Upper lobe of left lung (tissue), 6 donors: Measurements from ENCODE around the gene FBXO8. TPM values are rescaled to one million over a fixed set of nuclear protein-coding genes. Genes with fewer than 3 reads are reported as not detected.

Source experiments
- ATAC-seq, 2 donors: fragments of 200-7000 bp; cut with Tn5 transposase; one replicate each; pipeline ENCODE4 v1.9.1; 2022; ENCODE audit warnings: mild to moderate bottlenecking in 2 of 2, moderate library complexity in 2 of 2; ENCODE audit not compliant: low FRiP score in 2 of 2
- DNase-seq, 2 donors: peaks; one replicate each; pipeline ENCODE4 v3.0.0-alpha.2; 2019 to 2020
- H3K27ac ChIP-seq, 4 donors: fragments of 200-600 bp; sonication (generic); one replicate each; pipeline ENCODE4 v1.5.1; 2016 to 2019
- H3K27me3 ChIP-seq, 4 donors: fragments of 200-600 bp; sonication (generic); one replicate each; pipeline ENCODE4 v1.5.1; 2017 to 2019
- H3K36me3 ChIP-seq, 4 donors: fragments of 200-600 bp; sonication (generic); one replicate each; pipeline ENCODE4 v1.5.1; 2016 to 2019
- H3K4me1 ChIP-seq, 4 donors: fragments of 200-600 bp; sonication (generic); one replicate each; pipeline ENCODE4 v1.5.1; 2018 to 2019
- H3K4me3 ChIP-seq, 4 donors: fragments of 200-600 bp; sonication (generic); one replicate each; pipeline ENCODE4 v1.5.1; 2017 to 2019; ENCODE audit warnings: mild to moderate bottlenecking in 2 of 4, moderate library complexity in 1 of 4
- H3K9me3 ChIP-seq, 4 donors: fragments of 200-600 bp; sonication (generic); one replicate each; pipeline ENCODE4 v1.5.1; 2018 to 2019
- CTCF ChIP-seq, 6 experiments: fragments of 450-650 bp in 4 of 6; fragments of 200-600 bp in 2 of 6; sonication (generic) in 2 of 6; IDR thresholded peaks; one replicate each; pipeline ENCODE4 v1.5.1; 2016 to 2019; ENCODE audit warnings: antibody characterized with exemption in 6 of 6
- EP300 ChIP-seq, 4 donors: sonication (generic); formaldehyde crosslinking; IDR thresholded peaks; one replicate each; pipeline ENCODE4 v1.5.1; 2017; ENCODE audit warnings: antibody characterized with exemption in 4 of 4, control low read depth in 2 of 4
- POLR2A ChIP-seq, 4 donors: fragments of 450-650 bp; IDR thresholded peaks; one replicate each; pipeline ENCODE4 v1.5.1; 2016 to 2017; ENCODE audit warnings: antibody characterized with exemption in 4 of 4, mild to moderate bottlenecking in 2 of 4
- POLR2AphosphoS5 ChIP-seq, 2 donors: sonication (generic); formaldehyde crosslinking; IDR thresholded peaks; one replicate each; pipeline ENCODE4 v1.5.1; 2017; ENCODE audit warnings: antibody characterized with exemption in 2 of 2
- whole genome bisulfite sequencing, 2 donors: methylation state at CpG; one replicate each; pipeline ENCODE4 v1.1.5; 2017 to 2018; 5-methylcytosine and 5-hydroxymethylcytosine counted together
- total RNA-seq, 6 donors: library from RNA; depleted of rRNA in 4 of 6; stranded (reverse); fragments of >200 nt in 4 of 6; gene quantifications; one replicate each; pipeline versions ENCODE4 v1.1.0 to v1.2.1, GENCODE V29; 2016 to 2021
- donor health status: DM: no; HTN: no; CAD: no; lungs with moderate emphysema.
- donor health status: DM: no; HTN: yes; CAD: no; lungs with severe emphysema.

The FBXO8 gene
- total RNA-seq, 6 donors from 2014 or later, result 13.5 to 48.9 (median 26.1) TPM

GRCh38 chr4:174193438-174194374, 89.8 kb downstream of the FBXO8 start:
- no peak for DNase-seq
- no peaks in the 10 kb centered on the region for H3K27me3 ChIP-seq
- H3K4me1 ChIP-seq, result no peaks in the 10 kb centered on the region
- H3K36me3 ChIP-seq, result no peaks in the 10 kb centered on the region
- no peaks in the 10 kb centered on the region for H3K9me3 ChIP-seq
- WGBS, 2 donors, result 82 to 90% methylated on average over 4 of the region's 4 CpGs
- TF ChIP-seq POLR2A (IDR thresholded peaks at IDR 0.05) (no peak), EP300 (IDR thresholded peaks at IDR 0.05) (no peak), POLR2AphosphoS5 (IDR thresholded peaks at IDR 0.05) (no peak), CTCF (IDR thresholded peaks at IDR 0.05) (no peak)
- ATAC-seq, result no peak
- H3K4me3 ChIP-seq, result no peak overlapping the region
- H3K27ac ChIP-seq, result no peak overlapping the region

GRCh38 chr4:174192943-174193342, 90.5 kb downstream of the FBXO8 start:
- no peak for DNase-seq
- no peaks in the 10 kb centered on the region for H3K27me3 ChIP-seq
- H3K27ac ChIP-seq, result no peak overlapping the region
- 73 to 81% methylated on average over 4 of the region's 4 CpGs for WGBS, 2 donors
- no peaks in the 10 kb centered on the region for H3K36me3 ChIP-seq
- no peak for ATAC-seq
- H3K4me3 ChIP-seq, result no peak overlapping the region
- no peaks in the 10 kb centered on the region for H3K9me3 ChIP-seq
- TF ChIP-seq POLR2AphosphoS5 (IDR thresholded peaks at IDR 0.05), result no peak
- no peak for TF ChIP-seq CTCF (IDR thresholded peaks at IDR 0.05)
- no peak for TF ChIP-seq POLR2A (IDR thresholded peaks at IDR 0.05)
- no peak for TF ChIP-seq EP300 (IDR thresholded peaks at IDR 0.05)
- no peaks in the 10 kb centered on the region for H3K4me1 ChIP-seq

- Histone ChIP-seq H3K36me3 (no peaks in the 10 kb centered on the region), H3K9me3 (no peaks in the 10 kb centered on the region), H3K27me3 (no peaks in the 10 kb centered on the region), H3K4me1 (no peaks in the 10 kb centered on the region), H3K4me3 (no peak overlapping the region), H3K27ac (no peak overlapping the region)
- TF ChIP-seq POLR2AphosphoS5 (IDR thresholded peaks at IDR 0.05), result no peak
- no peak for TF ChIP-seq CTCF (IDR thresholded peaks at IDR 0.05)
- TF ChIP-seq POLR2A (IDR thresholded peaks at IDR 0.05), result no peak
- no peak for TF ChIP-seq EP300 (IDR thresholded peaks at IDR 0.05)
- ATAC-seq (no peak), DNase-seq (no peak)
- whole genome bisulfite sequencing, 2 donors, result 81 to 86% methylated on average over 5 of the region's 5 CpGs
Measured at GRCh38 chr4:174190832-174191500, 92.5 kb downstream of the FBXO8 start.

- Histone ChIP-seq H3K36me3 (no peaks in the 10 kb centered on the region), H3K27ac (no peak overlapping the region), H3K4me1 (no peaks in the 10 kb centered on the region), H3K4me3 (no peak overlapping the region), H3K9me3 (no peaks in the 10 kb centered on the region), H3K27me3 (no peaks in the 10 kb centered on the region)
- no peak for TF ChIP-seq CTCF (IDR thresholded peaks at IDR 0.05)
- no peak for TF ChIP-seq POLR2AphosphoS5 (IDR thresholded peaks at IDR 0.05)
- no peak for TF ChIP-seq POLR2A (IDR thresholded peaks at IDR 0.05)
- TF ChIP-seq EP300 (IDR thresholded peaks at IDR 0.05), result no peak
- no peak for DNase-seq
- ATAC-seq, result no peak
- WGBS, 2 donors, result 72 to 81% methylated on average over 5 of the region's 5 CpGs
Measured at GRCh38 chr4:174189392-174190015, 94.0 kb downstream of the FBXO8 start.

Other genes with a start within 250 kb of the FBXO8 start
- gene CEP44, start 244 bp upstream of the FBXO8 start, total RNA-seq, result 10 to 100 TPM in 5 of 6 donors, 1 to 10 TPM in 1; 9.9 to 33.1 (median 12.7) TPM
- 100 to 1,000 TPM in 2 of 6 donors, 10 to 100 TPM in 4; 39.8 to 181 (median 72.5) TPM for gene HPGD, start 238.8 kb upstream of the FBXO8 start, total RNA-seq